K562 (cell line): Measurements from ENCODE around the gene CCDC9. TPM values are rescaled to one million over a fixed set of nuclear protein-coding genes. Genes with fewer than 3 reads are reported as not detected.
A peak's percentile ranks its signal among the peaks of the same experiment; 100 is the strongest.

Source experiments
- ATF4 ChIP-seq: fragments of 450-650 bp; formaldehyde crosslinking; IDR thresholded peaks from 2 replicates; pipeline ENCODE4 v1.4.0; 2022; ENCODE audit warnings: mild to moderate bottlenecking, moderate library complexity
- E2F6 ChIP-seq, 2 experiments: IDR thresholded peaks; 2 replicates each; pipeline ENCODE4 v1.6.1; 2011; ENCODE audit warnings: borderline replicate concordance in 1 of 2, control low read depth in 1 of 2, low read depth in 1 of 2, low read length in 1 of 2, mild to moderate bottlenecking in 1 of 2, mixed read lengths in 1 of 2, moderate library complexity in 1 of 2; ENCODE audit not compliant: insufficient read depth in 1 of 2, insufficient read length in 1 of 2, poor library complexity in 1 of 2, severe bottlenecking in 1 of 2; ENCODE audit errors: extremely low read depth in 1 of 2
- ERF ChIP-seq: fragments of 450-650 bp; formaldehyde crosslinking; IDR thresholded peaks from 2 replicates; pipeline ENCODE4 v1.4.0; 2020; ENCODE audit warnings: mild to moderate bottlenecking, mixed read lengths
- PCBP1 ChIP-seq: fragments of 200-400 bp; formaldehyde crosslinking; IDR thresholded peaks from 2 replicates; pipeline ENCODE4 v1.6.1; 2018; ENCODE audit warnings: mild to moderate bottlenecking, low read depth, low read length; ENCODE audit not compliant: poor library complexity, severe bottlenecking
- PHF8 ChIP-seq: fragments of 200-600 bp; sonication (generic); IDR thresholded peaks from 2 replicates; pipeline ENCODE4 v1.6.1; 2012; ENCODE audit warnings: mixed run types, mild to moderate bottlenecking, inconsistent platforms, low read length, moderate library complexity, borderline replicate concordance
- REST ChIP-seq, 2 experiments: fragments of 450-650 bp; formaldehyde crosslinking in 1 of 2; IDR thresholded peaks; 2 replicates each; pipeline versions ENCODE4 v1.4.0 to v1.6.1; 2014 to 2020; ENCODE audit warnings: mild to moderate bottlenecking in 2 of 2, borderline replicate concordance in 1 of 2, low read depth in 1 of 2
- SIN3A ChIP-seq, 2 experiments: fragments of 150-350 bp in 1 of 2; IDR thresholded peaks; 2 replicates each; pipeline ENCODE4 v1.6.1; 2011 to 2016; ENCODE audit warnings: borderline replicate concordance in 2 of 2, low read depth in 2 of 2, low read length in 2 of 2, mild to moderate bottlenecking in 2 of 2, moderate library complexity in 2 of 2; ENCODE audit not compliant: control insufficient read depth in 1 of 2
- ZBTB12 ChIP-seq: fragments of 250-450 bp; sonication (Bioruptor Pico); IDR thresholded peaks from 2 replicates; pipeline ENCODE4 v1.4.0; 2020
- polyA plus RNA-seq, 8 experiments: library from polyadenylated mRNA; depleted of rRNA in 4 of 8; stranded (reverse) in 5 of 8; unstranded in 3 of 8; fragments of >200 nt; fragmentation: Nextera tagmentation in 2 of 8; fragmentation: Illumina TruSeq in 1 of 8; extraction: Ambion mirVana in 2 of 8; extraction: Trizol in 1 of 8; gene quantifications; 2 replicates each; pipeline versions ENCODE4 v1.2.1 to v1.2.3, GENCODE V29; 2011 to 2014; ENCODE audit warnings: inconsistent platforms in 1 of 8, missing spikeins in 1 of 8
- total RNA-seq, 7 experiments: library from RNA; depleted of rRNA in 6 of 7; stranded (reverse); fragments of >200 nt in 6 of 7; fragmentation: Illumina TruSeq in 2 of 7; extraction: Trizol in 2 of 7; gene quantifications; 2 replicates each; pipeline versions ENCODE4 v1.2.1 to v1.2.3, GENCODE V29; 2011 to 2021; ENCODE audit warnings: low replicate concordance in 1 of 7

CCDC9 gene
- total and polyA plus RNA-seq, 9 of the 15 experiments (the other 6 are each of a cell fraction or from before 2014, with no cell fraction given), result 0.23 to 38.6 (median 8.4) TPM

- TF ChIP-seq PHF8, result peak; percentile 13; the same call in 1 of the 2 replicates
- peak; percentile 4 to 9 for TF ChIP-seq E2F6 (IDR thresholded peaks at IDR 0.05; ENCODE audit: borderline replicate concordance in 1 of 2, extremely low read depth in 1 of 2, insufficient read depth in 1 of 2, insufficient read length in 1 of 2, low read depth in 1 of 2, low read length in 1 of 2, poor library complexity in 1 of 2, severe bottlenecking in 1 of 2)
- no peak for TF ChIP-seq REST (IDR thresholded peaks at IDR 0.05; ENCODE audit: borderline replicate concordance)
- TF ChIP-seq REST (CRISPR knock-in tag; IDR thresholded peaks at IDR 0.05; ENCODE audit: low read depth), result peak; percentile 68; the same call in 1 of the 2 replicates
- TF ChIP-seq PCBP1, result peak; percentile 39
- peak; percentile 17 to 45; a peak in 2 of 4 replicates for TF ChIP-seq SIN3A (IDR thresholded peaks at IDR 0.05; ENCODE audit: borderline replicate concordance in 2 of 2, control insufficient read depth in 1 of 2, low read depth in 2 of 2, low read length in 2 of 2)
- TF ChIP-seq ERF (CRISPR knock-in tag), result peak; percentile 94
- TF ChIP-seq ATF4 (CRISPR knock-in tag), result 0 out of 2 replicates have a peak, but pooled peaks have one; percentile 15
- no peak for TF ChIP-seq ZBTB12 (CRISPR knock-in tag)
Measured at GRCh38 chr19:47274891-47275761, 18.8 kb downstream of the CCDC9 start (continued).
